Measurements from ENCODE around the gene LRRC45. TPM values are rescaled to one million over a fixed set of nuclear protein-coding genes. Genes with fewer than 3 reads are reported as not detected.

LRRC45 gene
- total and polyA plus RNA-seq, 9 donors, result 0.67 to 16.4 (median 7.1) TPM

DNA sequence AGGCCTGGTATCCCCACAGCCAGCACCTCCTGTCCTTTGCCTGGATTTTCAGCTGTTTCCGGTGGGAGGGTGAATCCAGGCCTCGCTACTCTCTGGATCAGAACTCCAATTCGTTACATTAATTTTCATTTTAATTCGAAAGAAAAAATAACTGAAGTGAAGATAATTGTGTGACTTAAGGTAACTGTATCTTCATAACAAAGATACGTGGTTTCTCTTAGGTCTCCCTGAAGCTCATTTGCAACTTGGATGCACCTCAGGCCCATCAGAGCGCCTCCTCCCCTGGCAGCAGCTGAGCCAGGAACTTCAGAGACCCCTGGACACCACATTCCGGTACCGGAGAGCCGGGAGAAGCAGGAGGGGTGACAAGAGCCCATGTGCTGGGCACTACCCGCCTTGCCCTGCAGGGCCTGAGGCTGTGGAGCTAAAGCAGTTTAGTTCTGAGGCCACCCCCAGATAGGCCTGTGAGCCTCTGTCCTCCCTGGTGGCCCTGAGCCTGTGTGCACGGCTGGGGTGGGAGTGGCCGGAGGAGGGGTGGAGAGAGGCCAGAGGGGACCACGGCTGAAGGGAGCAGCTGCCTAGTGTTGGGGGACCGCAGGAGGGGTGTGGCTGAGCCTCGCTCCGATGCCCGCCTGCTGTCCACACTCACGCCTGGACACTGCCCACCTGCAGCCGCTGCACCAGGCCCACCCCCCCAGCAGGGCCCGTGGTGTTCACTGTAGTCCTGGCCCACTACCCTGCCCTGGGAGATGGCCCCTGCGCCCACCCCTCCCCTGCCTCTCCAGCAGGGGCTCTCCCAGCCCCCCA lies 53.9 kb downstream of the LRRC45 start:
- no peaks in the 10 kb centered on the region for H3K9me3 ChIP-seq
- H3K4me3 ChIP-seq, result no peak overlapping the region
- DNase-seq, result no peak
- TF ChIP-seq, protein P1, sequence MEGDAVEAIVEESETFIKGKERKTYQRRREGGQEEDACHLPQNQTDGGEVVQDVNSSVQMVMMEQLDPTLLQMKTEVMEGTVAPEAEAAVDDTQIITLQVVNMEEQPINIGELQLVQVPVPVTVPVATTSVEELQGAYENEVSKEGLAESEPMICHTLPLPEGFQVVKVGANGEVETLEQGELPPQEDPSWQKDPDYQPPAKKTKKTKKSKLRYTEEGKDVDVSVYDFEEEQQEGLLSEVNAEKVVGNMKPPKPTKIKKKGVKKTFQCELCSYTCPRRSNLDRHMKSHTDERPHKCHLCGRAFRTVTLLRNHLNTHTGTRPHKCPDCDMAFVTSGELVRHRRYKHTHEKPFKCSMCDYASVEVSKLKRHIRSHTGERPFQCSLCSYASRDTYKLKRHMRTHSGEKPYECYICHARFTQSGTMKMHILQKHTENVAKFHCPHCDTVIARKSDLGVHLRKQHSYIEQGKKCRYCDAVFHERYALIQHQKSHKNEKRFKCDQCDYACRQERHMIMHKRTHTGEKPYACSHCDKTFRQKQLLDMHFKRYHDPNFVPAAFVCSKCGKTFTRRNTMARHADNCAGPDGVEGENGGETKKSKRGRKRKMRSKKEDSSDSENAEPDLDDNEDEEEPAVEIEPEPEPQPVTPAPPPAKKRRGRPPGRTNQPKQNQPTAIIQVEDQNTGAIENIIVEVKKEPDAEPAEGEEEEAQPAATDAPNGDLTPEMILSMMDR (IDR thresholded peaks at IDR 0.05), result no peak
- TF ChIP-seq POLR2A (IDR thresholded peaks at IDR 0.05) (no peak), EP300 (IDR thresholded peaks at IDR 0.05) (no peak)
- 60 to 64% (median 64%) methylated on average over 18 to 21 of the region's 21 CpGs for WGBS, 3 donors
- intact Hi-C loops (cut with DNase I), result no loop called here
- no peaks in the 10 kb centered on the region for H3K36me3 ChIP-seq
- H3K27ac ChIP-seq, result no peak overlapping the region
- H3K27me3 ChIP-seq, result no peaks in the 10 kb centered on the region
- peaks cover 2% of the 10 kb centered on the region for H3K4me1 ChIP-seq (ENCODE audit: insufficient read depth)

GRCh38 chr17:82077617-82078358 lies 54.7 kb downstream of the LRRC45 start:
- H3K27me3 ChIP-seq, result no peaks in the 10 kb centered on the region
- no peaks in the 10 kb centered on the region for H3K9me3 ChIP-seq
- WGBS, 3 donors, result 33 to 43% (median 33%) methylated on average over 27 to 28 of the region's 28 CpGs
- DNase-seq, result peak in 4 of 5 donors; percentile 59 to 74 (median 62)
- no peaks in the 10 kb centered on the region for H3K36me3 ChIP-seq
- H3K4me1 ChIP-seq (ENCODE audit: insufficient read depth), result peaks cover 2% of the 10 kb centered on the region
- no peak for TF ChIP-seq EP300 (IDR thresholded peaks at IDR 0.05)
- TF ChIP-seq POLR2A (IDR thresholded peaks at IDR 0.05), result no peak
- TF ChIP-seq, protein P1 (IDR thresholded peaks at IDR 0.05), result no peak
- intact Hi-C loops (cut with DNase I), result no loop called here
- no peak overlapping the region for H3K27ac ChIP-seq
- H3K4me3 ChIP-seq, result no peak overlapping the region

DNA sequence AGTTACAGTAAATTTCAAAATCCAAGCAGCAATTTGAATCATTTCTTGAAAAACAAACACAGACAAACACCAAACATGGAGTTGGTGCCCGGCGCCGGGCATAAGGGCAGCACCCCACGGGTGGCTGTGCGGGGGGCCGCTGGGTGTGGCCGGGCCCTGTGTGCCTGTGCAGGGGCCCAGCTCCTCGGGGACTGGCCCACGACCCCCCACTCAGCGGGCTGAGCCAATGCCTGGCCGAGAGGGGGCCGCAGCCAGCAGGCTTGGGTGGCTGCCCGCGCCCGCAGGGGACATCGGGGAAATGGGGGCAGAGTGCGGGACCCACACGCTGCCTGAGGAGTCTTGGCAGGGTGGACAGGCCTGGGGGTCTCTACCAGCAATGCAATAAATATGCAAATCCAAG lies 55.3 kb downstream of the LRRC45 start:
- TF ChIP-seq POLR2A (IDR thresholded peaks at IDR 0.05) (no peak), EP300 (IDR thresholded peaks at IDR 0.05) (no peak)
- TF ChIP-seq, protein P1 (IDR thresholded peaks at IDR 0.05), result no peak

GRCh38 chr17:82079001-82079677 lies 56.0 kb downstream of the LRRC45 start:
- no peak overlapping the region for H3K27ac ChIP-seq
- H3K4me3 ChIP-seq, result no peak overlapping the region
- no peak for DNase-seq
- intact Hi-C loops (cut with DNase I), result no loop called here
- H3K4me1 ChIP-seq (ENCODE audit: insufficient read depth), result peaks cover 2% of the 10 kb centered on the region
- H3K36me3 ChIP-seq, result no peaks in the 10 kb centered on the region
- TF ChIP-seq, protein P1 (IDR thresholded peaks at IDR 0.05), result no peak
- TF ChIP-seq EP300 (IDR thresholded peaks at IDR 0.05) (no peak), POLR2A (IDR thresholded peaks at IDR 0.05) (no peak)
- no peaks in the 10 kb centered on the region for H3K27me3 ChIP-seq
- WGBS, 3 donors, result 91 to 95% (median 93%) methylated on average over 34 to 47 of the region's 47 CpGs
- no peaks in the 10 kb centered on the region for H3K9me3 ChIP-seq

More for the DNA sequence above, 55.3 kb downstream of the LRRC45 start:
- Histone ChIP-seq H3K27ac (no peak overlapping the region), H3K36me3 (no peaks in the 10 kb centered on the region), H3K4me1 (ENCODE audit: insufficient read depth) (peaks cover 2% of the 10 kb centered on the region), H3K4me3 (no peak overlapping the region), H3K9me3 (no peaks in the 10 kb centered on the region), H3K27me3 (no peaks in the 10 kb centered on the region)
- intact Hi-C loops (cut with DNase I), result no loop called here
- 83 to 89% (median 85%) methylated on average over 18 of the region's 18 CpGs for WGBS, 3 donors
- DNase-seq, result no peak
